ENCODE data around the gene NUCB1. TPM values are rescaled to one million over a fixed set of nuclear protein-coding genes. Genes with fewer than 3 reads are reported as not detected.
"Not testable (repeated sequence)": the region's sequence is repeated elsewhere in the genome, so short reads cannot be mapped to it uniquely, and the experiment has no call there.

The NUCB1 gene
- total and polyA plus RNA-seq, 4 donors: 186 to 775 (median 238) TPM

DNA sequence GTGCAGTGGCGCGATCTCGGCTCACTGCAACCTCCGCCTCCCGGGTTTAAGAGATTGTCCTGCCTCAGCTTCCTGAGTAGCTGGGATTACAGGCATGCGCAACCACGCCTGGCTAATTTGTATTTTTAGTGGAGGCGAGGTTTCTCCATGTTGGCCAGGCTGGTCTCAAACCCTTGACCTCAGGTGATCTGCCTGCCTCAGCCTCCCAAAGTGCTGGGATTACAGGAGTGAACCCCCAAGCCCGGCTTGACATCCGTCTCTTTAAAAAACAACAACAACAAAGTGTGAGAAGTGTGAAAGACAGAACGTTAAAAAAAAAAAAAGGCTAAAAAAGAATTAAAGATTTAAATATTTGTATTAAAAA is 744 bp upstream of the NUCB1 start:
- peak in 1 of 2 donors; percentile 5 for TF ChIP-seq GABPA (IDR thresholded peaks at IDR 0.05 in 1 of 2, conservative IDR thresholded peaks at IDR 0.05 in 1 of 2)
- H3K9ac ChIP-seq (ENCODE audit: low read depth in 1 of 2, low read length in 2 of 2); H3K27me3 ChIP-seq (ENCODE audit: control insufficient read depth in 4 of 4, insufficient read depth in 4 of 4, low read length in 3 of 4); H3K4me3 ChIP-seq (ENCODE audit: low read depth in 1 of 3, low read length in 3 of 3); H3K36me3 ChIP-seq (ENCODE audit: control insufficient read depth in 4 of 4, insufficient read depth in 3 of 4, low read depth in 1 of 4, low read length in 3 of 4); DNase-seq (ENCODE audit: low spot score); H3K9me3 ChIP-seq (ENCODE audit: control insufficient read depth in 4 of 4, low read length in 3 of 4): not testable (repeated sequence)
- H3K27ac ChIP-seq (ENCODE audit: low read depth in 1 of 2, low read length in 2 of 2): peak overlapping the region in 1 of 2 donors; percentile 77
- peaks cover 3 to 20% (median 11%) of the 10 kb centered on the region in 4 donors for H3K4me1 ChIP-seq (ENCODE audit: control insufficient read depth in 4 of 4, insufficient read depth in 4 of 4, low read length in 3 of 4)
- 85% methylated on average over 11 of the region's 11 CpGs for WGBS

DNA sequence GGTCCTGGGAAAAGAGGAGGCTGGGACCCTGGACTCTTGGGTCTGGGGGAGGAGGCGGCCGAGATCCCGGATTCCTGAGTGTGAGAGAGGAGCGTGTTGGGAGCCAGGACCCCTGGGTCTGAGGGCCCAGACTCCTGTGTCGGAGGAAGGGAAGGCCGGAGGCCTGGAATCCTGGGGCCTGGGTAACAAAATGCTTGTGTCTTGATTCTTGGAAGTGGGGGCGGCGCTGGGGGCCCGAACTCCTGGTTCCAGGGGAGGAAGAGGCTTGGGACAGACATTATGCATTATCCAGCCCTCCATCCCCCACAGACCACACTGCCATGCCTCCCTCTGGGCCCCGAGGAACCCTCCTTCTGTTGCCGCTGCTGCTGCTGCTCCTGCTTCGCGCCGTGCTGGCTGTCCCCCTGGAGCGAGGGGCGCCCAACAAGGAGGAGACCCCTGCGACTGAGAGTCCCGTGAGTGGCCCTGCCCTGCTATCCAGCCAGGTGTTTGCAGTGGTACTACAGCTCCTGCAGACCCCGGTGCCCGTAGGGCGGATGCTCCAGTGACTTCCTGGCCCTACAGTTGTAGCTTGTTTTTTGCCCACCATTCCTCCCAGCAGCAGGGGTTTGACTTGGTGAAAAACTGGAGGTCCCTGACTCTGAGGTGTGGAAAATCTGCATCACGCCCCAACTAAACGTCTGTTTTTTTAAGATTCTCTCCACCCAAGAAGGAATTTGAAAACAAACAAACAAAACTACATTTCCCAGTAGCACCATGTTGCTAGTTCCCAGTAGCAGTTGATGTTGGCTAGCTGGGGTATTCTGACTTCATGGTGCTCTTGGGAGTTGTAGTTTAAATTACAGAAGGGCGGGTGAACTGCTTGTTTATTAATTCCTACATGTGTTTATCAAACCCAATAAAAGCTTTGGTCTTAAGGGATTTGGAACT is 630 bp downstream of the NUCB1 start:
- Histone ChIP-seq H3K4me3 (ENCODE audit: low read depth in 1 of 3, low read length in 3 of 3) (peak overlapping the region; percentile 66 to 92 (median 69)), H3K4me1 (ENCODE audit: control insufficient read depth in 4 of 4, insufficient read depth in 4 of 4, low read length in 3 of 4) (peaks cover 3 to 27% (median 16%) of the 10 kb centered on the region in 4 donors), H3K27me3 (ENCODE audit: control insufficient read depth in 4 of 4, insufficient read depth in 4 of 4, low read length in 3 of 4) (no peaks in the 10 kb centered on the region), H3K36me3 (ENCODE audit: control insufficient read depth in 4 of 4, insufficient read depth in 3 of 4, low read depth in 1 of 4, low read length in 3 of 4) (peaks cover 0 to 12% (median 10%) of the 10 kb centered on the region in 4 donors), H3K9me3 (ENCODE audit: control insufficient read depth in 4 of 4, low read length in 3 of 4) (no peaks in the 10 kb centered on the region), H3K9ac (ENCODE audit: low read depth in 1 of 2, low read length in 2 of 2) (peak overlapping the region; percentile 79 to 90), H3K27ac (ENCODE audit: low read depth in 1 of 2, low read length in 2 of 2) (peak overlapping the region; percentile 74 to 77)
- DNase-seq (ENCODE audit: low spot score): no peak
- 14% methylated on average over 24 of the region's 24 CpGs for WGBS
- TF ChIP-seq FOXA2 (IDR thresholded peaks at IDR 0.05) (no peak), GABPA (IDR thresholded peaks at IDR 0.05 in 1 of 2, conservative IDR thresholded peaks at IDR 0.05 in 1 of 2) (peak in 1 of 2 donors; percentile 44)

GRCh38 chr19:48902291-48902690 is 2.2 kb downstream of the NUCB1 start:
- WGBS: 95% methylated on average over 7 of the region's 7 CpGs
- H3K9ac ChIP-seq (ENCODE audit: low read depth in 1 of 2, low read length in 2 of 2): not testable (repeated sequence)

GRCh38 chr19:48903788-48904187 is 3.7 kb downstream of the NUCB1 start:
- DNase-seq (ENCODE audit: low spot score); H3K9me3 ChIP-seq (ENCODE audit: control insufficient read depth in 4 of 4, low read length in 3 of 4); H3K4me3 ChIP-seq (ENCODE audit: low read depth in 1 of 3, low read length in 3 of 3); H3K27me3 ChIP-seq (ENCODE audit: control insufficient read depth in 4 of 4, insufficient read depth in 4 of 4, low read length in 3 of 4); H3K27ac ChIP-seq (ENCODE audit: low read depth in 1 of 2, low read length in 2 of 2); H3K9ac ChIP-seq (ENCODE audit: low read depth in 1 of 2, low read length in 2 of 2): not testable (repeated sequence)
- H3K4me1 ChIP-seq (ENCODE audit: control insufficient read depth in 4 of 4, insufficient read depth in 4 of 4, low read length in 3 of 4): peaks cover 11 to 44% (median 27%) of the 10 kb centered on the region in 4 donors
- peaks cover 0 to 12% (median 11%) of the 10 kb centered on the region in 4 donors for H3K36me3 ChIP-seq (ENCODE audit: control insufficient read depth in 4 of 4, insufficient read depth in 3 of 4, low read depth in 1 of 4, low read length in 3 of 4)

More at GRCh38 chr19:48902291-48902690, 2.2 kb downstream of the NUCB1 start:
- H3K9me3 ChIP-seq (ENCODE audit: control insufficient read depth in 4 of 4, low read length in 3 of 4); H3K27me3 ChIP-seq (ENCODE audit: control insufficient read depth in 4 of 4, insufficient read depth in 4 of 4, low read length in 3 of 4); H3K27ac ChIP-seq (ENCODE audit: low read depth in 1 of 2, low read length in 2 of 2); H3K4me3 ChIP-seq (ENCODE audit: low read depth in 1 of 3, low read length in 3 of 3); DNase-seq (ENCODE audit: low spot score): not testable (repeated sequence)
- H3K36me3 ChIP-seq (ENCODE audit: control insufficient read depth in 4 of 4, insufficient read depth in 3 of 4, low read depth in 1 of 4, low read length in 3 of 4): peaks cover 0 to 12% (median 11%) of the 10 kb centered on the region in 4 donors
- peaks cover 5 to 32% (median 17%) of the 10 kb centered on the region in 4 donors for H3K4me1 ChIP-seq (ENCODE audit: control insufficient read depth in 4 of 4, insufficient read depth in 4 of 4, low read length in 3 of 4)

- 87% methylated on average over 14 of the region's 14 CpGs for WGBS
- no peak for DNase-seq (ENCODE audit: low spot score)
- Histone ChIP-seq H3K27me3 (ENCODE audit: control insufficient read depth in 4 of 4, insufficient read depth in 4 of 4, low read length in 3 of 4) (no peaks in the 10 kb centered on the region), H3K9ac (ENCODE audit: low read depth in 1 of 2, low read length in 2 of 2) (no peak overlapping the region), H3K4me1 (ENCODE audit: control insufficient read depth in 4 of 4, insufficient read depth in 4 of 4, low read length in 3 of 4) (peaks cover 11 to 49% (median 27%) of the 10 kb centered on the region in 4 donors), H3K27ac (ENCODE audit: low read depth in 1 of 2, low read length in 2 of 2) (peak overlapping the region in 1 of 2 donors; percentile 4), H3K4me3 (ENCODE audit: low read depth in 1 of 3, low read length in 3 of 3) (no peak overlapping the region), H3K9me3 (ENCODE audit: control insufficient read depth in 4 of 4, low read length in 3 of 4) (no peaks in the 10 kb centered on the region), H3K36me3 (ENCODE audit: control insufficient read depth in 4 of 4, insufficient read depth in 3 of 4, low read depth in 1 of 4, low read length in 3 of 4) (peaks cover 0 to 17% (median 12%) of the 10 kb centered on the region in 4 donors)
- TF ChIP-seq HNF4G (IDR thresholded peaks at IDR 0.05) (no peak), RXRA (IDR thresholded peaks at IDR 0.05) (no peak), GABPA (IDR thresholded peaks at IDR 0.05 in 1 of 2, conservative IDR thresholded peaks at IDR 0.05 in 1 of 2) (no peak), EGR1 (IDR thresholded peaks at IDR 0.05; ENCODE audit: low read depth in 2 of 2) (no peak), FOXA1 (IDR thresholded peaks at IDR 0.05) (no peak), JUND (IDR thresholded peaks at IDR 0.05) (no peak), ZBTB33 (IDR thresholded peaks at IDR 0.05) (no peak), HNF4A (conservative IDR thresholded peaks at IDR 0.05) (no peak), TAF1 (conservative IDR thresholded peaks at IDR 0.05) (no peak)
- TF ChIP-seq, protein P1, sequence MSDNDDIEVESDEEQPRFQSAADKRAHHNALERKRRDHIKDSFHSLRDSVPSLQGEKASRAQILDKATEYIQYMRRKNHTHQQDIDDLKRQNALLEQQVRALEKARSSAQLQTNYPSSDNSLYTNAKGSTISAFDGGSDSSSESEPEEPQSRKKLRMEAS (IDR thresholded peaks at IDR 0.05): no peak
- TF ChIP-seq, protein P2, sequence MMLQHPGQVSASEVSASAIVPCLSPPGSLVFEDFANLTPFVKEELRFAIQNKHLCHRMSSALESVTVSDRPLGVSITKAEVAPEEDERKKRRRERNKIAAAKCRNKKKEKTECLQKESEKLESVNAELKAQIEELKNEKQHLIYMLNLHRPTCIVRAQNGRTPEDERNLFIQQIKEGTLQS (IDR thresholded peaks at IDR 0.05): no peak
- TF ChIP-seq, protein P3, sequence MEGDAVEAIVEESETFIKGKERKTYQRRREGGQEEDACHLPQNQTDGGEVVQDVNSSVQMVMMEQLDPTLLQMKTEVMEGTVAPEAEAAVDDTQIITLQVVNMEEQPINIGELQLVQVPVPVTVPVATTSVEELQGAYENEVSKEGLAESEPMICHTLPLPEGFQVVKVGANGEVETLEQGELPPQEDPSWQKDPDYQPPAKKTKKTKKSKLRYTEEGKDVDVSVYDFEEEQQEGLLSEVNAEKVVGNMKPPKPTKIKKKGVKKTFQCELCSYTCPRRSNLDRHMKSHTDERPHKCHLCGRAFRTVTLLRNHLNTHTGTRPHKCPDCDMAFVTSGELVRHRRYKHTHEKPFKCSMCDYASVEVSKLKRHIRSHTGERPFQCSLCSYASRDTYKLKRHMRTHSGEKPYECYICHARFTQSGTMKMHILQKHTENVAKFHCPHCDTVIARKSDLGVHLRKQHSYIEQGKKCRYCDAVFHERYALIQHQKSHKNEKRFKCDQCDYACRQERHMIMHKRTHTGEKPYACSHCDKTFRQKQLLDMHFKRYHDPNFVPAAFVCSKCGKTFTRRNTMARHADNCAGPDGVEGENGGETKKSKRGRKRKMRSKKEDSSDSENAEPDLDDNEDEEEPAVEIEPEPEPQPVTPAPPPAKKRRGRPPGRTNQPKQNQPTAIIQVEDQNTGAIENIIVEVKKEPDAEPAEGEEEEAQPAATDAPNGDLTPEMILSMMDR (IDR thresholded peaks at IDR 0.05; ENCODE audit: low read depth, low read length, missing input control): no peak
These were observed 5.6 kb downstream of the NUCB1 start for GRCh38 chr19:48905664-48906063.
